Keratinocyte (primary cell): ENCODE data around the gene CES2.

Experiments
- CTCF ChIP-seq, 3 experiments: IDR thresholded peaks in 1 of 3; conservative IDR thresholded peaks in 1 of 3; optimal IDR thresholded peaks in 1 of 3; 2 replicates in 2 of 3; 3 replicates in 1 of 3; pipeline versions ENCODE3 to v1.5.1; 2011; ENCODE audit warnings: low read length in 3 of 3, mild to moderate bottlenecking in 3 of 3, moderate library complexity in 2 of 3, control low read depth in 1 of 3, inconsistent platforms in 1 of 3; ENCODE audit not compliant: insufficient read depth in 2 of 3; ENCODE audit errors: extremely low read depth in 1 of 3
- EZH2 ChIP-seq: IDR thresholded peaks from one replicate; pipeline ENCODE4 v1.6.1; 2012; ENCODE audit warnings: inconsistent platforms, mild to moderate bottlenecking, low read length, moderate library complexity

GRCh38 chr16:66988197-66988788 is 53.0 kb downstream of the CES2 start, which contains the start of gene CES4A:
- no peak for TF ChIP-seq CTCF (optimal IDR thresholded peaks at IDR 0.05 in 1 of 3, IDR thresholded peaks at IDR 0.05 in 1 of 3, conservative IDR thresholded peaks at IDR 0.05 in 1 of 3; ENCODE audit: extremely low read depth in 1 of 3, insufficient read depth in 2 of 3, low read length in 3 of 3)
- no peak for TF ChIP-seq EZH2
